ENCODE data around the gene INSRR. TPM values are rescaled to one million over a fixed set of nuclear protein-coding genes. Genes with fewer than 3 reads are reported as not detected.

INSRR gene
- 0.24 TPM for polyA plus RNA-seq (2012; ENCODE audit: insufficient read length, low read depth)

DNA sequence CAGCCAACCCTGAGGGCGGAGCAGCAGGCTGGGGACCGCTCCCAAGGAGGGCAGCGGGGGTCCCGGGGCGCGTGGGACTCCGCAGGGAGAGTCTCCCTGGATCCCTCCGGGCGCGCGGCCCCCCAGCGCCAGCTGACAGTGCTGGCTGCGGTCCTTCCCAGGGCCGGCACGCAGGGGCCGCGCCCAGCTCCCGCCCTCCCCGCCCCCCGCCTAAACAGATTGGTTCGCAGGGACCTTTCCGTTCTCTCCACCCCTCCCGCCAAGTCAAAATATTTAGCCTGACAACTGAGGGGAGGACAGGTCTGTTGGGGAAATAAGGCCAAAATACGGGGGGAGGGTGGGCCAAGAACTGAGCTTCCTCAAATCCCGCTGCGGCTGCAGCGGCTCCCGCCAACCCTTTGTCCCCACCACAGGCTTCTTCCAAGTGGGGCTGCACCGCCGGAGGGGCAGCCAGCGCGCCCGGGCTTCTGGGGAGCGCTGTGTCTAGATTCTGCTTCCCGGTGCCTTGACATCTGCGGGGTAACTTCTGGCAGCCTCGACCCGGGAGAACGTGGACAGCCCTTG, at the start of gene INSRR:
Gene INSRR, minus strand, starts transcription at position 159 of the 564 bp plus-strand sequence. CDS start 496 bp downstream, outside the sequence.
- TF ChIP-seq TAF1 (IDR thresholded peaks at IDR 0.05; ENCODE audit: borderline replicate concordance, insufficient read depth, low read length) (no peak), FOXP2 (optimal IDR thresholded peaks at IDR 0.05; ENCODE audit: borderline replicate concordance, extremely low read depth, extremely low read length, insufficient read depth) (no peak), POLR2AphosphoS5 (IDR thresholded peaks at IDR 0.05; ENCODE audit: low read depth, low read length) (no peak), SIN3A (IDR thresholded peaks at IDR 0.05; ENCODE audit: borderline replicate concordance, insufficient read depth, low read length) (no peak)
- TF ChIP-seq, protein P1, sequence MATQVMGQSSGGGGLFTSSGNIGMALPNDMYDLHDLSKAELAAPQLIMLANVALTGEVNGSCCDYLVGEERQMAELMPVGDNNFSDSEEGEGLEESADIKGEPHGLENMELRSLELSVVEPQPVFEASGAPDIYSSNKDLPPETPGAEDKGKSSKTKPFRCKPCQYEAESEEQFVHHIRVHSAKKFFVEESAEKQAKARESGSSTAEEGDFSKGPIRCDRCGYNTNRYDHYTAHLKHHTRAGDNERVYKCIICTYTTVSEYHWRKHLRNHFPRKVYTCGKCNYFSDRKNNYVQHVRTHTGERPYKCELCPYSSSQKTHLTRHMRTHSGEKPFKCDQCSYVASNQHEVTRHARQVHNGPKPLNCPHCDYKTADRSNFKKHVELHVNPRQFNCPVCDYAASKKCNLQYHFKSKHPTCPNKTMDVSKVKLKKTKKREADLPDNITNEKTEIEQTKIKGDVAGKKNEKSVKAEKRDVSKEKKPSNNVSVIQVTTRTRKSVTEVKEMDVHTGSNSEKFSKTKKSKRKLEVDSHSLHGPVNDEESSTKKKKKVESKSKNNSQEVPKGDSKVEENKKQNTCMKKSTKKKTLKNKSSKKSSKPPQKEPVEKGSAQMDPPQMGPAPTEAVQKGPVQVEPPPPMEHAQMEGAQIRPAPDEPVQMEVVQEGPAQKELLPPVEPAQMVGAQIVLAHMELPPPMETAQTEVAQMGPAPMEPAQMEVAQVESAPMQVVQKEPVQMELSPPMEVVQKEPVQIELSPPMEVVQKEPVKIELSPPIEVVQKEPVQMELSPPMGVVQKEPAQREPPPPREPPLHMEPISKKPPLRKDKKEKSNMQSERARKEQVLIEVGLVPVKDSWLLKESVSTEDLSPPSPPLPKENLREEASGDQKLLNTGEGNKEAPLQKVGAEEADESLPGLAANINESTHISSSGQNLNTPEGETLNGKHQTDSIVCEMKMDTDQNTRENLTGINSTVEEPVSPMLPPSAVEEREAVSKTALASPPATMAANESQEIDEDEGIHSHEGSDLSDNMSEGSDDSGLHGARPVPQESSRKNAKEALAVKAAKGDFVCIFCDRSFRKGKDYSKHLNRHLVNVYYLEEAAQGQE (IDR thresholded peaks at IDR 0.05; ENCODE audit: insufficient read depth in 1 of 2, low read depth in 2 of 2, low read length in 2 of 2): no peak

DNA sequence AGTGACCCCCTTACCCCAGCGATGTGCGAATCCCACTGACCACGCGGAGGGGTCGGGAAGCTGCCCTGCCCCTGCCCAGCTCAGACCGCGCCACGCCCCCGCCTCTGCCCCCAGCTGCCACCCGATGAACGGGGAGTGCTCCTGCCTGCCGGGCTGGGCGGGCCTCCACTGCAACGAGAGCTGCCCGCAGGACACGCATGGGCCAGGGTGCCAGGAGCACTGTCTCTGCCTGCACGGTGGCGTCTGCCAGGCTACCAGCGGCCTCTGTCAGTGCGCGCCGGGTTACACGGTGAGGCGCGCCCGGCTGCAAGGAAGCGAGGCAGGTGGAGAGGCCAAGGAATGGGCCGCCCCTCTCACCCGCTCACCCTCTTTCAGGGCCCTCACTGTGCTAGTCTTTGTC, 49.6 kb upstream of the INSRR start:
- no peak for TF ChIP-seq TAF1 (IDR thresholded peaks at IDR 0.05; ENCODE audit: borderline replicate concordance, insufficient read depth, low read length)
- TF ChIP-seq FOXP2 (optimal IDR thresholded peaks at IDR 0.05; ENCODE audit: borderline replicate concordance, extremely low read depth, extremely low read length, insufficient read depth): no peak
- no peak for TF ChIP-seq POLR2AphosphoS5 (IDR thresholded peaks at IDR 0.05; ENCODE audit: low read depth, low read length)
- no peak for TF ChIP-seq SIN3A (IDR thresholded peaks at IDR 0.05; ENCODE audit: borderline replicate concordance, insufficient read depth, low read length)
- TF ChIP-seq, protein P1 (IDR thresholded peaks at IDR 0.05; ENCODE audit: insufficient read depth in 1 of 2, low read depth in 2 of 2, low read length in 2 of 2): no peak

DNA sequence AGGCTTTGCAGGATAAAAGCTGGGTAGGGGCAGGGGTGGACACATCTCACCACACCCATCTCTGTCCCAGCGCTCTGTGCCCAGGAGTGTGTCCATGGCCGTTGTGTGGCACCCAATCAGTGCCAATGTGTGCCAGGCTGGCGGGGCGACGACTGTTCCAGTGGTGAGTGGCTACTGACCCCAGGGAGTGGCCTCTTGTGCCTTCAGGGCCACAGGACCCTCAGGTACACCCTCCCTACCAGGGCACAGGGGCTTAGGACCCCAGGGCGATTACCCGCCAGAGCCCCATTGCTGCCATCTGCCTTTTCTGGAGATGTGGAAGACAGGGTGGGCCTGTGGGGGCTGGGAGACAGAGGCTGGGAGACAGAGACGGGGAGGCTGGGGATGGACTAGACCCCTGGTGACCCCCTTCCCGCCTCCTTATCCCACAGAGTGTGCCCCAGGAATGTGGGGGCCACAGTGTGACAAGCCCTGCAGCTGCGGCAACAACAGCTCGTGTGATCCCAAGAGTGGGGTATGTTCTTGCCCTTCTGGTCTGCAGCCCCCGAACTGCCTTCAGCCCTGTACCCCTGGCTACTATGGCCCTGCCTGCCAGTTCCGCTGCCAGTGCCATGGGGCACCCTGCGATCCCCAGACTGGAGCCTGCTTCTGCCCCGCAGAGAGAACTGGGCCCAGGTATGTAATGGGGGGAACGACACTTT, 47.4 kb upstream of the INSRR start:
- TF ChIP-seq POLR2AphosphoS5 (IDR thresholded peaks at IDR 0.05; ENCODE audit: low read depth, low read length) (no peak), SIN3A (IDR thresholded peaks at IDR 0.05; ENCODE audit: borderline replicate concordance, insufficient read depth, low read length) (no peak), TAF1 (IDR thresholded peaks at IDR 0.05; ENCODE audit: borderline replicate concordance, insufficient read depth, low read length) (no peak), FOXP2 (optimal IDR thresholded peaks at IDR 0.05; ENCODE audit: borderline replicate concordance, extremely low read depth, extremely low read length, insufficient read depth) (no peak)
- TF ChIP-seq, protein P1 (IDR thresholded peaks at IDR 0.05; ENCODE audit: insufficient read depth in 1 of 2, low read depth in 2 of 2, low read length in 2 of 2): no peak

DNA sequence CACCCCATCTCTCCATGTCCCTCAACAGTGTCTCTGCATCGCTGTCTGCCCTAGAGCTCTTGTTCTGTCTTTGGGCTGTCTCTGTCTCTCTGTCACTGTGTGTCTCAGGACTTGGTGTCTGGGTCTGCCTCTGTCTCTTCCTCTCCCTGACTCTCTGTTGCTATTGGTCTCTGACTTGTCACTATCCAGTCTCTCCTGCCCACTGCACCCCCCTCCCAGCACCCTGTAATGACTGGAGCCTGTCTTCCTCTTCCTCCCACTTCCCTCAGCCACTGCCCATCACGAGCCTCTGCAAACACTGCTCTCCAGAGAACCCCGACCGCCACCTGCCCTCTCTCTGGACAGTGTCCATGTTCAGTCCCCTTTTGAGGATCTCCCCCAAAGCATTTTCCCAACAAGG, 46.7 kb upstream of the INSRR start:
- TF ChIP-seq TAF1 (IDR thresholded peaks at IDR 0.05; ENCODE audit: borderline replicate concordance, insufficient read depth, low read length) (no peak), SIN3A (IDR thresholded peaks at IDR 0.05; ENCODE audit: borderline replicate concordance, insufficient read depth, low read length) (no peak), FOXP2 (optimal IDR thresholded peaks at IDR 0.05; ENCODE audit: borderline replicate concordance, extremely low read depth, extremely low read length, insufficient read depth) (no peak), POLR2AphosphoS5 (IDR thresholded peaks at IDR 0.05; ENCODE audit: low read depth, low read length) (no peak)
- TF ChIP-seq, protein P1 (IDR thresholded peaks at IDR 0.05; ENCODE audit: insufficient read depth in 1 of 2, low read depth in 2 of 2, low read length in 2 of 2): no peak

Measured in PFSK-1 (cell line).